GM21528 (cell line): ENCODE measurements around the gene LAMA3.

Experiments
- ATAC-seq: cut with Tn5 transposase; IDR thresholded peaks from one replicate; pipeline ENCODE4 v1.9.1; 2021; ENCODE audit warnings: mild to moderate bottlenecking, moderate library complexity; ENCODE audit not compliant: unreplicated experiment, low FRiP score

LAMA3 gene

DNA sequence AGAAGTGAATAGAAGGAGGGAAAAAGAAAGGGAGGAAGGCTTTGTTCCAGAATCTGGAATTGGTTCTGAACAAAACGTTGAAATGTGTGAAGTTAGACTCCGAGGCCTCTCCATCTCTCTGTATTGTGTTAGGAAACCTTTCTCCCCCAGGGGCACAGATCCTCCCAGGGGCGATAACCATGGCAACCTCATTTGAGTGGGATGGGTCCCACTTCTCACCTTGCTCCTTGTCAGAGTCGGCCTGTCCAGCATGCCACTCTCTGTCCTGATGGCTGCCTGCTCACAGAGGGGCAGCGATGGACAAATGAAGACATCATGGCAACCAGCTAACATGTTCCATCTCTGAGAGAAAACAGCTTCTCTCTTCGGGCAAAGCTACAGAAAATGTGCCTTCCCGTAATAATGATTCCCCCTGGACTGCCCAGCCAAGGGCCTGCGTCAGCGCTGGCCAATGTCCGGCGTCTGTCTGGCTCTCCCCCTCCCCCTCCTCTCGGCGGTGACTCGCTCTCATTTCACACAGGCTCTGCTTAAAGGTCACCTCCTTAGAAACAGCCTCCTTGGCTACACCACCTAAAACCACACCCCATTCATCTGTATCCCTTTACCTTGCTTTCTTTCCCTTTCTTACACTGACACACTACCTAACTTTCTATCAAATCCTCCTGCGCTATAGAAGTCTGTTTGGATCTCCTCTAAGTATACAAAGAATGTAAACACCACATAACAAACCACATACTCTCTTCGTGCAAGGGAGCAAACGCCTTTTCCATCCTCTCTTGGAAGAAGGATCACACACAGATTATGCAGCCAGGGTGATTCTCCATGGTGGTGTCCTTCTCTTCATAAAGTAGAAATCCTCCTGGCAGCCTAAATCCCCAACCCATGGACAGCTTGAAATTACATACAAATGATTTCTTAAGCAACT lies 293.2 kb downstream of the LAMA3 start:
- no peak for ATAC-seq

DNA sequence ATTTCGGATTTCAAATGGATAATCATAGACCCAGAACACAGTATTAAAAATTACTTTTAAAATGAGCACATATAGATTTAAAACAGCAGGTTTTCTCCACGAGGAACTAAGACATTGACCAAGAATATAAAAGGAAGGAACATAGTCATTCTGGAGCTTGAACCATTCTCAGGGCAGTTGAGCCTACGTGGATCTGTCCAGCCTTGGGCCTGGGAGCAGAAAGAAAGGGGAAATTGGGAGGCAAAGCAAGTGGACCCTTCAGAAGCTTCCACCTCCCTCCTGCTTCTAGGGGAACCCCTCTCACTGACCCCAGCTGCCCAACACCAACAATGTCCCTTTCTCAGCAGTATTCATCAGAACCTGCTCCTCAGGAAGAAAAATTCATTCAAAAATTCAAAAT lies 293.9 kb downstream of the LAMA3 start:
- no peak for ATAC-seq

GRCh38 chr18:23986600-23987359 lies 297.5 kb downstream of the LAMA3 start:
- peak; percentile 60 for ATAC-seq

DNA sequence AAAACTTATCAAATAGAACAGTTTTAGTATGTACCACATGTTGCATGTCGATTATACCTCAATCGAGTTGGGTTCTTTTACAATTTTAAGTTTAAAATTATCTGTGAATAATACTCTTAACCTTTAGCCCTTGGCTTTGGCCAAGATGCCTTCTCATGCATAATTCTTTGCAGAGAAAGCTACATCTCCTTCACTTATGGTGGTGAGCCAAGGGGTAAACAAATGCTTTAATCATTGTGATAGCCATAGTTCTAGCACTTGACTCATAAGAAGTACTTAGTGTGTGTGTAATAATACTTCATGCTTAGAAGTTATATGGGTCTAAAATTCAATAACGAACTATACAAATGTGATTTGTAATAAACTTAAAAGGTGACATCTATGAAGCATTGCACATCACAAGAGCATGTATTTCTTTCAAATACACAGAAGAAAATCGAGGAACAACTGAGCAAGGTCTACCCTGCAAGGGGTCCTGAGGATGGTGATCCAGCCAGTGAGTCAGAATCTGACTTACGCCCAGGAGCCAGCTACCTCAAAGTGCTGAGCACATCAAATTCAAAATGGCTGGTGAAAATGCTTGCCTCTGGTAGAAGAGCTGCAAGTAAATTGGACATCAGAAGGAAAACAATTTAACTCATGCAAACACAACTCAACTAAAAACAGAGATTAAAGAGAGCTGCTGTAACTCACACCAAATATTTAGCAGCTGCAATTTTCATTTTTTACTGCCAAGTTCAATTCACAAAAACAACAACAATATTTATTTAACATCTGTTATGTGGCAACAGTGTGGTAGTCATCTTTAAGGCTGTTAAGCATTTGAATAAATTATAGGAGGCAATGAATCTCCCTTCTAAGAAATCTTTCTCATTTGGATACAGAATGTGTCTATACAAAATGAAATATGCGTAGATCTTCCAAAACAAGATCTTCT lies 301.5 kb downstream of the LAMA3 start:
- ATAC-seq, result no peak

DNA sequence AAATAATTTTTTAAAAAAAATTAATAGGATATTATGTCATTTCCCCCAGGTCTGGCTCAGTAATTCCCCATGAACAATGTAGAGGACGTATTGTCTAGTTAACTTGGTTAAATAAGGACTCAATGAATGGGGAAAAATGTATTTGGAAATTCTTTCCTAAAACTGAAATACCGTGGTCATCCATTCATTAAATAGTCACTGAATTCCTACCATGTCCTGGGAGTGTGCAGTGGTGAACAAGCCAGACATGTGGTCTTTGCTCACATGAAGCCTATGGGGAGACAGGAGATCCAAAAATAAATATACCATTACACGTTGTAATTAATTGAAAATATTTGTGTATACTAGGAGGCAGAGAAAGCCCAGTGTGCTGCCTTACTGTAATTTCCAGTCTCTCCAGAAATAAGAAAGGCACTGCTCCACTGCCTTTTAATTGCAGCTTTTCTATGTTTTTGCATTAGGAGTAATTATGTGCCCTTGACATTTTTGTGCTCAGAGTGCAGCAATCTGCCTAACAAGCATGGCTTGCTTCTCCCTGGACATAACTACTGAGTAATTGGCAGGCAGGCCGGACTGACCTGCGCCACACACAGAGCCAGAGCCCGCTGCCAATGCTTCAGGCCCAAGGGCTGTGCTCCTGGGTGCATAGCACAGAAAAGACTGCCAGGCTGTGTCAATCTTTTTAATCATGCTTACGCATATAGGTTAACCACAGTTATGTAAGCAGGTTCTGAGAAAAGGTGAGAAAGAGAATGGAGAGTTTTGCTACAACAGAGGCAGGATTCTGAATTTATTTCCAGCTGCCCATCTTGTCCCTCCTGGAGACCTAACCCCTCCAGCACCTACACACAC lies 303.1 kb downstream of the LAMA3 start:
- ATAC-seq, result no peak

- no peak for ATAC-seq
Measured at GRCh38 chr18:23992941-23993280, 303.7 kb downstream of the LAMA3 start.

- ATAC-seq, result no peak
Measured at GRCh38 chr18:23994361-23994902, 305.2 kb downstream of the LAMA3 start.

DNA sequence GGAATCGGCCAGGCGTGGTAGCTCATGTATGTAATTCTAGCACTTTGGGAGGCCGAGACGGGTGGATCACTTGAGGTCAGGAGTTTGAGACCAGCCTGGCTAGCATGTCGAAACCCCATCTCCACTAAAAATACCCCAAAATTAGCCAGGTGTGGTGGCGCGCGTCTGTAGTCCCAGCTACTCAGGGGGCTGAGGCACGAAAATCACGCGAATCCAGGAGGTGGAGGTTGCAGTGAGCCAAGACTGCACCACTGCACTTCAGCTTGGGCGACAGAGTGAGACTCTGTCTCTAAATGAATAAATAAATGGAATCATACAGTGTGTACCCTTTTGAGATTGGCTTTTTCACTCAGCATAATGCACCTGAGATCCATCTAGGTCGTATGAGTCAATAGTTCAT lies 305.9 kb downstream of the LAMA3 start:
- ATAC-seq, result no peak

DNA sequence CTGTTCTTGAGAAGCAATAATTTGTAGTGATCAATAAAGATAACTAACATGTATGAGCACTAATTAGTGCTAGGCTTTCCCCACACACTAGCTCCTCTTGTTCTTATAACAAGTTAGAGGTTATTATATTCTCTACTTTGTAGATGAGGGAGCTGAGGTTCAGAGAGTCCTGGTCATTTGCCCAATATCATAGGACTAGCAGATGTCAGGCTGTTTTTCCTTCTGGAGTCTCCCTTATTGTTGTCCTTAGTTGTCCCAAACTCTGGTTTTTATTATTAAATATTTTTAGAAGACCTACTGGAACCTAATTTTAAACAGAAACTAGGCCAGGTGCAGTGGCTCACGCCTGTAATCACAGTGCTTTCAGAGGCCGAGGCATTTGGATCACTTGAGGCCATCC lies 308.8 kb downstream of the LAMA3 start:
- no peak for ATAC-seq

DNA sequence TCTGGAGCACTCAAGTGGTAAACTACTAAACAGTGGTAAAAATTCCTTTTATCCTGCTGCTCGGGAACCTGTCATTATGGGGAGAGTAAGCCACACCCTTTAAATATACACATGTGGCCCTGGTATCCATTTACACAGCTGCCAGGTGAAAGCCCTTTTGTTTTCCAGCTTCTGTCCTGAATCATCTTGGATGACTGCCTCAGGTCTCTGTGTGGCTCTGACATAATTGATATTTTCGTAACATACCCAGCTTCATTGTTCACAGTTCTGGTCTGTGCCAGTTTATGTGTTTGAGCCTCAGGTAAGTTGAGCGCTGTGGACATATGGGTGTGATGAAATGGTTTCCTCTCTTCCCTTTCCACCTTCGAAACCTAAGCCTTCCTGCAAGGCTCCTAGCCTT lies 309.6 kb downstream of the LAMA3 start:
- ATAC-seq, result no peak

DNA sequence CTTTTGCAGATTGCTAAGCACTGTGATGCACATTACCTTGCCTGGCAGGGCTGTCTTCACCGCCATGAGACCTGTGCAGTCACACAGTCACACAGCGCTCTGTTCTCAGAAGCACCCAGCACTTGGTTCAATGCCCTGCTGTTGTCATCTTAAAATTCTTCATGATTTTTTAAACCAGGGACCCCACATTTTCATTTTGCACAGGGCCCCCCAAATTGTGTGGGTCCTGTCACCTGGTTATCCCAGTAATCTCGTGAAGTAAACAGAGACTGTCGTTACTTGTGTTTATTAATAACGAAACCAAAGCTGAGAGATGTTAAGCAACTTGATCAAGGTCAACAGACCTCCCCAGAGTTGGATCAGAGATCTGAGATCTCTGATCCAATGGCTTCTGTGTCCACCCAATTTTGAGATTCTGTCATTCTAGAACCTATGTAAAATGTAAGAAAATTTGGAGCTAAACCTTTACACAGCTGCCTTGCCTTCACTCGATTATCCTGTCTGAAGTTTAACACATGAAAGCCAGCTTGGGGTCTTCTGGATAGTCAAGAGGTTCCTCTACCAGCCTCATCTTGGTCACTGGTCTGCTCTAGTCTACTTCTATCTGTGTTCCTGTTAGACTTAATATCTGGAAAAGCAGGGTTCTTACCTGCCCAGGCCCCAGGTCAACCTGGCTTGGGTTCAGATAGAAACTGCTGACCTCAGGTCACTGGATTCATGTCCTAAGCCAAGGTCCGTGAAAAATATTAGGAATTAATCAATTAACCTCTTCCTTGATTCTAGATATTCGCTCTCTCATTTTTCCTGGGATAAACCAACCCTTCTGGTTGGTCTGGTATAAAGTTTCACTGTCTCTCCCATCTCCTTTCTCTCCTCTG lies 311.6 kb downstream of the LAMA3 start:
- ATAC-seq, result no peak

GRCh38 chr18:24002479-24002878 lies 313.2 kb downstream of the LAMA3 start:
- ATAC-seq, result no peak

DNA sequence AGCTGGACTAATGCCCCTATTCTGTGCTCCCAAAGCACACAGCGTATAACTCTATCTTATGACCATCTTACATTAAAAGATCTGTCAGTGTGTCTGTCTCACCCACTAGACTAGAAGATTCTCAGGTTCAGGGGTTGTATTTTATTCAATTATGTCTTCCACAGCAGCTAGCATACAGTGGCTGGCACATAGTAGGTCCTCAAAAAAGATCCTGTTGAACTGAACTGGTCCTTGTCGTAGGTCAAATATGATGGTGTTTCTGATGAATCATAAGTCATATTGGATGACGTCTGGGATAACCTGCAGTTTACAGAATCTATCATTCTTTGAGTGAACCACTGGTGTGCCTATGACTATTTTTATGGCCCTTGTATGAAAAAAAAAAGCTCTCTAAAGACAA lies 314.0 kb downstream of the LAMA3 start:
- no peak for ATAC-seq

- ATAC-seq, result no peak
Measured at GRCh38 chr18:24003903-24004640, 314.8 kb downstream of the LAMA3 start.
